ENCODE results near the gene GLYATL3.

Gene GLYATL3

DNA sequence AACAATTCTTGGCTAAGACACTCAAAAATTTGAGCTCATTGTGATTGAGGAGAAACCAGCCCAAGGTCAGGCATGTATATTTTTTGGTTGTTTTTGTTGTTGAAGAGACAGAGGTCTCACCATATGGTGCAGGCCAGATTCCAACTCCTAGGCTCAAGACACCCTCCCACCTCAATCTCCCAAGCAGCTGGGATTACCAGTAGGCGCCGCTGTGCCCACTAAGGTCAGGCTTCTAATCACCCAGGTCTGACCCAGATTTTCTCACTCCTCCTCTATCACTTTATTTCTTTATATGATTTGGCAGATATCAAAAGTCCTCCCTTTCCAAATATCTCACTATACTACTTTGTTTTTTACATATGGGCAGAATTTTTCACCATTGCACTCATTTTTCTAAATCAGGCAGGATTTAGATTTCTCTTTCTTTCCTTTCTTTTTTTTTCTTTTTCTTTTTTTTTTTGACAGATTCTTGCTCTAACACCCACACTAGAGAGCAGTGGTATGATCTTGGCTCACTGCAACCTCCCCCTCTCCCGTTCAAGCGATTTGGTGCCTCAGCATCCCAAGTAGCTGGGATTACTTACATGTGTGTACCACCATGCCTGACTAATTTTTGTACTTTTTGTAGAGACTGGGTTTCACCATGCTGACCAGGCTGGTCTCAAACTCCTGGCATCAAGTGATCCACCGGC, 49.0 kb downstream of the GLYATL3 start:
- no peak for DNase-seq (ENCODE audit: low read depth)

DNA sequence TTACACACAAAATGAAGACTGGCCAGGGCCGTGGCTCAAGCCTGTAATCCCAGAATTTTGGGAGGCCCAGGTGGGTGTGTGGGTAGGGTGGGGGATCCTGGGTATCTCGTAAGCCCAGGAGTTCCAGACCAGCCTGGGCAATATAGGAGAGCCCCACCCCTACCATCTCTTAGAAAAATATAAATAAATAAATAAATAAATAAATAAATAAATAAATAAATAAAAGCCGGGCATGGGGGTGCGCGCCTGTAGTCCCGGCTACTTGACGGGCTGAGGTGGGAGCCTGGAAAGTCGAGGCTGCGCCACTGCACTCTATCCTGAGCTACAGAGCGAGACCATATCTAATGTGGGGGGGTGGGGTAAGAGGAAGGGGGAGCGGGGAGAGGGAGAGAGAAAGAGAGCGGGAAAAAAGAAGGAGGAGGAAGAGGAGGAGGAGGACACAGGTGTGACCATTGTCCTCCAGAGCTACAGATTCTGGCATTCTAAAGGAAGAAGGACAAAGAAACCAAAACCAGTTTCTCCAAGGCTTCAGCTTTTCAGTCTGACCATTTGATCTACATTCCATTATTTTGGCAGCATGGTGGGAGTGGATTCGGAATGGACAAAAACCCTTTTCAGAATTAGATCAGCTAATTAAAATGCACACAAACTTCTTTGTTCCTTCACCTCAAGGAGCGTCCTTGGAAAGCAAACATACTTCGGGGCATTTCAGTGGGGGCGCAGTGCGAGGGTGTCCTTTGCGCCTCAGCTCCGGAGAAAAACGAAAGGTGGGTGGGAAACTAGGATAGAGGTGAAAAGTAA, 50.2 kb downstream of the GLYATL3 start:
- no peak for DNase-seq (ENCODE audit: low read depth)

DNA sequence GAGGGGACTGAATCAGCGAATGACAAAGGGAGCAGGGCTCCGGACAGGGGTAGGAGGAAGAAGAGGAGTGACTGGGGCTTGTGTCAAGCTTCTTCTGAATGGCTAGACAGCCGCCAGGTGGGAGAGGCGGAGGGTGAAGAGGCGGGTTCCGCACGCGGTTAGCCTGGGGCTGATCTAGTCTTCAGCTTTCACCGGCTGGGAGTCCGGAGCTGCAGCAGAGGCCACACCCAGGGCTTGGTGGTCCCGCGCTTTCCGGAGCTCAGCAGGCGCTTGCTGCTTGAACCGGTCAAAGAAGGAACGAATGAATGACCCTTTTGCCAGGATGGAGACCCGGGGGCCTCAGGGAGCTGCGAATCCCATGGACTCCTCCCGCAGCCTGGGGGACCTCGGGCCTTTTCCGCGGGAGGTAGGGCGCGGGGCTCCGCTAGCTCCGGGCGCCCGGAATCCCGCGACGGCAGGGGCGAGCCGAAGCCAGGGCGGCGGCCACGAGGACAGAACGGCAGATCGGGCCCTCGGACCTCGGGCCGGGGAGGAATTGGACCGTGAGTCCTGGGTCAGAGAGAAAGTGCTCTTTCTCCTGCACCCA, 50.9 kb downstream of the GLYATL3 start, which contains the start of gene C6orf141:
Gene C6orf141 (plus strand): TSS at position 177 of the 586 bp plus-strand sequence. CDS start 125 bp downstream, at position 302.
- no peak for DNase-seq (ENCODE audit: low read depth)

DNA sequence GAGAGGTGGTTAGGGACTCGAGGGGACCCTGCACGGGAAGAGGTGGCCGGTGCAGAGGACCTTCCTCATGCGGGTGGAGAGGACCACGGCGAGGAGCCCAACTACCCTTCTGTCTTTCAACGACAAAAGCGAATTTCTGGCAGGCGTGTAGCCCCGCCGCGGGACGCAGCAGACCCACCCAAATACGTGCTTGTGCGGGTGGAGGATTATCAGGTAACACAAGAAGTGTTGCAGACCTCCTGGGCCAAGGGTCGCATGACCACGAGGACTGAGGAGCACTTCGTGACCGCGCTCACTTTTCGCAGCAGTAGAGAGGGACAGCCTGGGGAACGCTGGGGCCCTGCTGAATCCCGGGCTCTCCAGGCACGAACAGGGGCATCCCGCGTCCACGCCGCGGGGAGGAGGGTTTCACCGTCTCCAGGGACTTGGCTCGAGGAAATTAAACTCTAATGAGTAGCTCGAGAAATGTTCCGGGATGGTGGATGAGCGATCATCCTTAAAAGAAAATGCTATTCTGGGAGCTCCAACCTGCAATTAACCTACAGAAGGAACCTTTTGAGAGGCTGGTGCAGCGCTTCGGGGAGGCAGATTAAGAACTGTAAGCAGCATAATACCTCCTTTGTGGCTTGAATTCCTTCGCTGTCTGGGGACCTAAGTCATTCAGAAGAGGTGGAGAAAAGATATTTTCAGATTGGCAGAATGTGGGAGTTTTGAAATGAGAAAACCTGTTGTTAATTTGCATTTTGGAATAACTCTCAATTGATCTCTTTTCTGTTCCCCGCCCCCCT, 51.5 kb downstream of the GLYATL3 start:
- DNase-seq (ENCODE audit: low read depth) = no peak

DNA sequence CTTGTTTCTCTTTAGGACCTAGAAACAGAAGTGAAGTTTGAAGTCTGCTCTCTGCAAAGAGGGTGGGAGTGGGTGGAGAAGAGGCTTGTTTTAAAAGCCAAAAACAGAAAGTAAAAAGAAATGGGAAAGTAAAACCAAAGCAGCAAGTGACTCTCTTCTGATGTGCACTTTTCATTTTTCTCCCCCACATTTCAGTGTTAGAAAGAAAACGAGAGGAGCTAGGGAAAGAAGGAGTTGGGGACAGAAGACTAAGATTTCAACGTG, 52.1 kb downstream of the GLYATL3 start:
- DNase-seq (ENCODE audit: low read depth) = no peak

DNA sequence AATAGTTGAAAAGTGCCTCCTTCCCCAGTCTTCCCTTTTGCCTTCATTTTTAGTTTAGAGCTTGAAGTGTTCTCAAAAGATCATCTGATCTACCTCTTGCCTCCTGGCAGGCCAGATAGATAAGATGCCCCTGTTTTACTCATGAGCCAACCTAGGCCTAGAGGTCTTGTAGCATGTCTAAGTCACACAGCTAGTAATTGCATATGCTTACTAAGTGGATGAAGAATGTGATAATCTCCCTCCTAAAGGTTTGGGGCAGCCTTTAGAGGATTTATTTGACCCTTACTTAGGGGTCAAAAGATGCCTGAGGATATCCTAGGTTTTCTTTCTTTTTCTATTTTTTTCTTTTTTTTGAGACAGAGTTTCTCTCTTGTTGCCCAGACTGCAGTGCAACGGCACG, 52.9 kb downstream of the GLYATL3 start:
- no peak for DNase-seq (ENCODE audit: low read depth)

DNA sequence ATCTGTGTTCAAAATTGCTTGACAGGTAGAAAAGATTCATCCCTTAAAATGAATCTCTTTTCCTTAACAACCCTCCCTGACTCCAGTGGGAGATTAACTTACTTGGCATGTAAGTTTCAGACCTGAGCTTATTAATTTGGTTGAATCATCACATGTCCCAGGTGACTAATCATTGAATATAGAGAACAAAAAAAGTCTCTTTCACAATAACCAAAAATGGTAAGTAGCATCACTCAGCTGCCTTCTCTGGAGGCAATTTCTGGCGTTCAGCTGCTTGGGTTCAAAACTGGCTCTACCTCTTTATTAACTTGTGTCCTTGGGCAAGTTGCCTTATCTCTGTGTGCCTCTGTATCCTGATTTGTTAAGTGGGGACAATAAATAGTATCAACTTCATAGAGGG, 53.7 kb downstream of the GLYATL3 start:
- DNase-seq (ENCODE audit: low read depth) = no peak

DNA sequence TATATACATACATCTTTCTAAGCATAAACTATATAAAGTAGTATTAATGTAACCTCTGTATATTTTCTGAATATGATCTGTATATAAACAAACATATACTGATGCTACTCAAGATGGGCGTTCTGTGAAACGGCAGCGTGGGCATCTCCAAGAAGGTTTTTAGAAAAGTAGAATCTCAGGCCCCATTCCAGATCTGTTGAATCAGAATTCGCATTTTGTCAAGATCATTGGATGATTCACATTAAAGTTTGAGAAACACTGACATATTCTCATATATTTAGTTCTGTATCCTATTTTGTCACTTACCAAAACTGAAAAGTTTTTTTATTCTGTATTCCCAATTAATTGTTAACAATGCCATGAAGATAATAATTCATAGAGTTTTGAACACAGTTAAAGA, 56.2 kb downstream of the GLYATL3 start:
- DNase-seq (ENCODE audit: low read depth) = no peak

DNA sequence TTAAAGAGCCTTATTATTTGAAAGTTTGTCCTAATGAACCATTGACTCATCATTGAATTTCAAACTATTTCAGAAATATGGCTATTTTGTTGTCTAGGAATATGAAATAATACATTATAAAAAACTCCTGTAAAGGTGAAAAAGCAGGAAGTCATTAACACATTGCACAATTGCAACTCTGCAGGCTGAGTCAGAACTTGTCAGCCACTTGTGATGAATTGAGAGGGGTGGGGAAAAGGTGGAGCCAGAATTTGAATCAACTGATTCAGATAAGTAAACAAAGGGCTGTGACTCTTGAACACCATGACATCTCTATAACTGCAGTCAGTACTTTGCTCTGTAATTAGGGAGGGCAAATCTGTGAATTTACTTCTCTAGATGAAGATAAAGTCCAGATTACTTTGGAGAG, 56.7 kb downstream of the GLYATL3 start:
- no peak for DNase-seq (ENCODE audit: low read depth)

DNA sequence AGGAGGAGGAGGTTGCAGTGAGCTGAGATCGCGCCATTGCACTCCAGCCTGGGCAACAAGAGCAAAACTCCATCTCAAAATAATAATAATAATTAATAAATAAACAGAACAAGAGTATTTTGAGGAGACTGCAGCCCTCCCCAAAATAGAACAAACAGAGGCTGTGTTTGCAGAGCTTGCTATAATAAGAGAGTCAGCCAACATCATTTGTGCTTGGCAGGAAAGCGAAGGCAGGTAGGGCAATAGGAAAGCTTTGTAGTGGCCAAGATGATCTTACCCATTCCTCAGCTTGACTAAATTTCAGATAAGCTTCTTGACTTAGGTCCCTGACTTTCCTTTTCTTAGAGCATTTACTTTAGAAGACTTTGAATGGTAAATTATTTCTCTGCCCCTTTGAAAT, 57.5 kb downstream of the GLYATL3 start:
- DNase-seq (ENCODE audit: low read depth) = no peak

DNA sequence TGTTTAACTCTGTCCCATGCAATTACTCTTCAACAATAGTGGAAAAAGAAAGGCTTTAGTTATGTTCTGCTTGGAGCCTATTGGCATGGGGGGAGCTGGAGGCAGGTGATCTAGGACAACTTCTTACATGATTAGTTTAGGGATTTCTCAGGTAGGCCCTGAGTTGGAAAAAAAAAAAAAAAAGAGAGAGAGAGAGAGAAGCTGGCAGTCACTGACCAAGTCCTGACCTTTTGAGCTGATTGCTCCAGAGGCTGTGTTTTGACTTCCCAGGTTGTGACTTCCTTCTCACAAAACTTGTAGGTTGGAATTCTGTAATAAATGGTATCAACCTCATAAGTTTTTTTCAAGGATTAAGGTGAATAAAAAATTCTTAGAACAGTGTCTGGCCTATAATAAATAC, 58.5 kb downstream of the GLYATL3 start:
- DNase-seq (ENCODE audit: low read depth) = no peak

DNA sequence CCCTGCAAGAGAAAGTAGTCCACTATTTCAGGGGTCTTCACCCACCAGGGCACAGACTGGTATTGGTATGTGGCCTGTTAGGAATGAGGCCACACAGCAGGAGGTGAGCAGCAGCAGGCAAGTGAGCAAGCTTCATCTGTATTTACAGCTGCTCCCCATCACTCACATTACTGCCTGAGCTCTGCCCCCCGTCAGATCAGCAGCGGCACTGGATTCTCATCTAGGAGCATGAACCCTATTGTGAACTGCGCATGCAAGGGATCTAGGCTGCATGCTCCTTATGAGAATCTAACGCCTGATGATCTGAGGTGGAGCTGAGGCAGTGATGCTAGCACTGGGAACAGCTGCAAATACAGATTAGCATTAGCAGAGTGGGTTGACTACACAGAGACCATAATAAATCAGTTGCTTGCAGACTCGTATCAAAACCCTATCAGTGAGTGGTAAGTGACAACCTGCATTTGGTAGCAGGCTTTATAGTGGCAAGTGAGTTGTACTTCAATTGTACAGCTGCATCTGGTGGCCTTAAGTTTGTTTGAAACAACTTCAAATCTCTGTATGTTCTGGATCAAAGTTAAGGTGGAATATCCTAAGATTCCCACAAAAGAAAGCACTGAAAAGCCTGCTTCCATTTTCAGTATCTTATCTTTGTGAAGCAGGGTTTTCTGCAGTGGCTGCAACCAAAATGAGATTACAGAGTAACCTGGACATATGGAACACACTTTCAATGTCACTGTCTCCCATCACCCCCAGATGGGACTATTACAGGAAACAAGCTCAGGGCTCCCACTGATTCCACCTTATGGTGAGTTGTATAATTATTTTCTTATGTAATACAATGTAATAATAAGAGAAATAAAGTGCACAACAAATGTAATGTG, 63.5 kb downstream of the GLYATL3 start:
- no peak for DNase-seq (ENCODE audit: low read depth)

DNA sequence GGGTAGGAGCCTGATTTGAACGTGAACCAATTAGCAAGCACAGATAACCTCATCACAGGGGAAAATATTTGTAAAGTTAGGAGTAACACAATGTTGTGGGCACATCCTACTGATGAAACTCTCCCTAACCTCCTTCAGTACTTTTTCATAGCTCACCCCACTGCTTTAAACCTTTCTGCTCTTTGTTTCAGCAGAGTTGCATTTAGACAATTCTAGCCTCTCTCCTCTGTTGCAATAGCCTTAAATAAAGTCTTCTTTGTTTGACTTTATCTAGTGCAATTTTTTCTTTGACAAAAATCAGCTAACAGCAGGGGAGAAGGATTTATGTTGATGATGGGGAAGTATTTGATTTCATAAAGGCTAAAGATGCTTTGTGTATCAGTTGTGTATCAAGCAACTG, 64.8 kb downstream of the GLYATL3 start:
- no peak for DNase-seq (ENCODE audit: low read depth)

DNA sequence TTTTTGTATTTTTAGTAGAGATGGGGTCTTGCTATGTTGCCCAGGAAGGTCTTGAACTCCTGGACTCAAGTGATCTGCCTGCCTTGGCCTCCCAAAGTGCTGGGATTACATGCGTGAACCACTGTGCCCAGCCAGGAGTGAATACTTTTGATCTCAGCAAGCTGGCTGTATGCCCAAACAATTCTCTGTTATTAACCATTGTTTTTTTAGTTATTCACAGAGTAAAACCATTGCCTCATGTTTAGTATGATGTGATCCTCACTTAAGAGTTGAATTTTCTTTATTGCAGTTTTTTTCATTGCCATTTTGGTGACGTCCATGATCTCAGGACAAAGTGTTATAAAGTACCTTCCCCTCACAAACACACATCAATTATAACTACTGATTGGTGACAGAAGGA, 65.5 kb downstream of the GLYATL3 start:
- DNase-seq (ENCODE audit: low read depth) = no peak

DNA sequence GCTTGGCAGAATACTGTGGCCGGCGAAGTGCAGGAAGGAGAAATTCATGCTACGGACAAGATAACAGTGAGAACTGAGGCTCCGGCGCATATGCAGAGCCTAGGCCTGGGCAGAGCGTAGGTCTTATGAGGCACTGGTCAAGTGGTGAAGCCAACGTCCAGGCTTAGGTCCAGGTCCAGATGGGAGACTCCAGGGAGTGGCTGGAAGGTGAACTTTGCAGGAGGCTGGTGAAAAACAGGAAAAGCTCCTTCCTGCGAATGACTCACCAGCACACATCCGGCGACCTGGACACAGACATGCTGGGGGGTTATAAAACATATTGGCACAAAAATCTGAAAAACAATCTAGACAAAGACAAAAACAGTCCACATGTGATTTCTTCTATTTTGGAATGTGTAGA, 66.1 kb downstream of the GLYATL3 start:
- DNase-seq (ENCODE audit: low read depth) = no peak

DNA sequence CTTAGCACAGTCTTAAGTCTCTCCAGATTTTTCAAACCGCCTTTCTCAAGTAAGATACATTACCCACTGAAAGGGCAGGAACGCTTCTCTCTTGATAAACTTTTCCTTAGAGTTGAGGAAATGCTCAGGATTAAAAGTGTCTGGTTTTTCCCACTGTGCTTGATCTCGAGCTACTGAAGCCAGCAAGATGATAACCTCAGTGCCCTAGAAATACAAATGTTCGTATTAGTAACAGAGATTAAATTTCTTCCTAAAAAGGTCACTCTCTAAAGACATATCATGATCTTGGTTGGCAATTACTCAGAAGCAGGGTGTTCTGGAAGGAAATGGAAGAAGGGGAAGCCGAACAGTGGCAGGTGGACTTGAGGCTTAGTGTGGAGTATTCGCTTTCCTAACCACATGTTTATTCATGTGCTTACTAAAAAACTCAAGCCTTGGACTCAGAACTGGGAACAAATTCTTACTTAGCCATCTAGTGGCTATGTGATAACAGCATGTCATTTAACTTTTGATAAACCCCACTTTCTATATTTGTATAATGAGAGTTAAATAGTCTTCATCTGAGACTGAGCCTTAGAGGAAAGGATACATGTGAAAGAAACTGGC, 70.9 kb downstream of the GLYATL3 start:
- DNase-seq (ENCODE audit: low read depth) = no peak

DNA sequence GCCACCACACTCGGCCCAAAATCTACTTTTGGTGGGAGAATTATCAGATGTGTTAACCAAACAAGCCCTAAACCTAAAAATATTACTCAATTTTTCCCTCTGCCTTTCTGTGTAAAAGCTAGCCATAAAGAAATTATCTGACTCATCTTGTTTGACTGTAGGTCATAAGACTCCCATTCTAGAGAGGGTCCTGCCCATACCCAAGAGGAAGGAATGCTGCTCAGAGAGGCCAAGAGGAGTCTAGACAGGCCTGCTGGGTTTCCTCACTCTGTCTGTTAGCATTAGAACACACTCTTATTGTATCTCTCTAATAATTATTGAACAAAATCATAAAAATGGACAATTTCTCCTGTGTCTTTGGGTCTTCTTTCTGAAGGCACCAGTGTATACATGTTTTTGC, 76.9 kb downstream of the GLYATL3 start:
- no peak for DNase-seq (ENCODE audit: low read depth)

All from stimulated activated CD8-positive, alpha-beta memory T cell treated with anti-CD3 and anti-CD28 coated beads, Interleukin-12 subunit alpha, Interleukin-12 subunit beta, amount 100 ng/mL, for 1 hour (primary cell).